Right forelimb (tissue), 1 donor: ENCODE data around the gene GDF7.

Source experiments
- DNase-seq: peaks from one replicate; pipeline ENCODE4 v3.0.0-alpha.2; 2018

Gene GDF7

DNA sequence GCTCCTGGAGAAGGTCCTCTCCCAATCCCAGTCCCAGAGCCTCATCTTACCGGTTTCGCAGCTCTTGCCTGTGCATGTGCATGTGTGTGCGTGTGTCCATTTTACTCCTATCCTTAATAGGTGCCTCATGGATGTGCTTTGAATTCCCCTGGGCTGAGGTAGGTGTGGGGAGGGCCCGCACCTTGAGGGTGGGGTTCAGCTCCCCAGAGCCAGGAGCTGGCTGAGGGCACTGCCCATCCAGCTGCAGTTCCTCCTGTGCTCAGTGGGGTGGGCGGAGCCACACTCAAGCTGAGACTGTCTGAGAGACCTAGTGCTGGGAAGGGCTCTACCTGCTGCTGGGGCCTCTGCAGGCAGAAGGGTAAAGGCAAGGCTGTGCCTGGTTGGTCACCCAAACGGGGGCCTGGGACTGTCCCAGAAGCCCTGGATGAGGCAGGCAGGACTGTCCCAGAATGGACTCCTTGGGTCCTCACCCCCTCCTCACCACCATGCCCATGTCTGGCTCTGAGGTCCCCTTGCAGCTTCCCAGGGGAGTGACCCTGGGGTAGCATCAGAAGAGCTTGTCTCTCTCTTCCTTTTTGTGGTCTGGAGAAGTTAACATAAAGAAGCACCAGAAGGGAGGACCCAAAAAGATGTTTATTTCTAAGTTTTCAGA is 8.9 kb downstream of the GDF7 start:
- DNase-seq, result no peak

- no peak for DNase-seq
Measured at GRCh38 chr2:20676353-20677215, 9.6 kb downstream of the GDF7 start.

DNA sequence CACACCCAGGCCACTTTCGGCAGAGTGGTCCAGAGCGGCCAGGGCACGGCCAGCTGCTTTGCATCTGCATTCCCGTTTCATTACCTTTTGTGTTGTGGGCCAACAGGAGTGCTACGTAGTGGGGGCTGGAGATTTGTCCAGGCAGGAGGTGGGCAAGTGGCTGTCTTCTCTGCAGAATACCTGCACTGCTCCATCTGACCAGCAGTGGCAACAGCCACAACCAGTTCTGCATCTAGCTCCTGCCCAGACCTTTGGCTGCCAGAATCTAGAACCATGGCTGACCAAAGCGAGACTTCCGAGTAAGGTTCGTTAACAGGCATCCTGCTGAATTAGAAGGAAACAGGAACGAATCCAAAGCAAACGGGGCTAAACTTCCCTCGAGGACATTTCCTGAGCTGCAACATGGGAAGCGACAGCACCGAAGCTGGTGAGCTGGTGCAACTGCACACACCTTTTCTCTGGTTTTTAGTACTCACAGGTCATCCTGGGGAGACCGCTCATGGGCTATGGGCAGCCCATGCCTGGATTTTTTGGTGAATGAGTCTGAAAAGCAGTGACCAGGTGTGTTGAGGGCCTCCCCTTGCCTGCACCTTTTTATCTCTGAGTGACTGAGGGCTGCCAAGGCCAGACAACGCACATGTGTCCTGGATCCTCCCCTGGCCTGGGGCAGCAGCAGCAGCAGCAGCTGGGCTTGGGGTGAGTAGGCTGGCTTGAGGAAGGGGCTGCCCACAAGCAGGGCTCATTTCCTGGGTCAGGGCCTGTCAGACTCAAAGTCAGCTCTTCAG is 10.5 kb downstream of the GDF7 start:
- DNase-seq, result no peak

- DNase-seq, result no peak
Measured at GRCh38 chr2:20678086-20678395, 11.1 kb downstream of the GDF7 start.

DNA sequence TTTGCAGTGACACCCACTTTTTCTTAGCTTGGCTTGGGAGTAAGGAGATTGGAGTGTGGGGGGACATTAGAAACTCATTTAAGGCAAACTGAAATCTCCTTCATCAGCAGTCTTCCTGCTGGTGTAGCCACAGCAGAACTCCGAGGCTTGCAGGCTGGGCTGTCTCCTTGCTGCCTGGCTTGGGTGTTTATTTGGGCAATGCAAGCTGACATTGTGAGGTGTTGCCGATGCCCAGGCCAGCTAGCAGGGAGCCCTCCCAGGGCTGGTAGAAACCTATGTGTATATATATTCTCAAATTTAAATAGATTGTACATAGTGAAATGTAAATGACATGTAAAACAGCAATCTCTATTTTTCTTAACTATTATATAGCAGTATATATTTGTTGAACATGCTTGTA is 11.8 kb downstream of the GDF7 start:
- DNase-seq, result no peak

DNA sequence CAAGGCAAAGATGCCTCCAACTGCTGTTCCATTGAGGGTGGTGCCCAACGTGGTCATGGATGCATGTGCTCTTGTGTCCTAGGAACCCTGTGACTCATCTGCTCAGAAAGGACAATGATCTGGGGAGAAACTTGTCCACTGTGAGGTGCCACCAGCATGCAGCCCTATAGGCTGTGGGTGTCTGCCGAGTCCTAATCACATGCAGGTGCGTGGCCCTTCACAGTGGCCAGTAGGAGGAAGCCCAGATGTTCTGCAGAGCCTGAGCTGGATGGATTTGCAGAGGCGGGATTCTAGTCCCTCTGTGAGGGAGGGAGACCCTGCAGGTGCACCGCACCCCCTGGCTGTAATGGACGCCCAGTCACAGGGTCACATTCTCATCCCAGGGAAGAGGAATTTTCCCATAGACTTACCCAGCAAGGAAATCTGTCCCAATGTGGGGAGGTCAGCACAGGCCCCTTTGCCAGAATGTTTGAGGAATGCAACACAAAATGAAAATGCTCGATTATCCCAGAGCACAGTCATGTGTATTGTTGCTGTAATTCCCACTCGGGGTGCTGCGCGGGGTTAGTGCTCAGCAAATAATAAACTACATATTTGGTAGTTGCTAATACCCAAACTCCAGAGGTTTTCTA is 13.9 kb downstream of the GDF7 start:
- no peak for DNase-seq

DNA sequence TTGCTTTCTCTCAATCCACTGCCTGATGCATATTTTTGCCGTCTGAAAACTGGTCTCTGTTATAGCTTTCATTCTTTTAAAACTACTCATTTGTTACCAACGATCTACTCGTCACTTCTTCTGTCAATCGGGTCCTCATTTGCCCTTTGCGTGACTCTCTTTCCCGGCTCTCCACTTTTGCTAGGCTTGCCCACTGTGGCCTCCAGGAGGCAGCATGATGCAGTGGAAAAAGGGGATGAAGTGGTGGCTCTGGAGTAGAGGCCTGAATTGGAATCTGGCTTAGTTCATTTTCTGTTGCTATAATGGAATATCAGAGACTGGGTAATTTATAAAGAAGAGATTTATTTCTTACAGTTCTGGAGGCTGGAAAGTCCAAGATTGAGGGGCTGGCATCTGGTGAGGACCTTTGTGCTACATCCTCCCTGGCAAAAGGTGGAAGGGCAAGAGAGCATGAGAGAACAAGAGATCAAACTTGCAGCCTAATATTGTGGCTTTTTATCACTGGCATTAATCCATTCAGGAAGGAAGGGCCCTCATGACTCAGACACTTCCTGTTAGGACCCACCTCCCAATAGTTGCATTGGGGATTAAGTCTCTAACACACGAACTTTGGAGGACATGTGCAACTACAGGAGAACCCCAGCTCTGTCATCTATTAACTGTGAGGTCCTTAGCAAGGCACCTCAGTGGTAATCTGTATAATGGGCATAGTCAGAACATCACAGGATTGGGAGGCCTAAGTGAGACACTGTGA is 15.4 kb downstream of the GDF7 start:
- DNase-seq, result no peak

DNA sequence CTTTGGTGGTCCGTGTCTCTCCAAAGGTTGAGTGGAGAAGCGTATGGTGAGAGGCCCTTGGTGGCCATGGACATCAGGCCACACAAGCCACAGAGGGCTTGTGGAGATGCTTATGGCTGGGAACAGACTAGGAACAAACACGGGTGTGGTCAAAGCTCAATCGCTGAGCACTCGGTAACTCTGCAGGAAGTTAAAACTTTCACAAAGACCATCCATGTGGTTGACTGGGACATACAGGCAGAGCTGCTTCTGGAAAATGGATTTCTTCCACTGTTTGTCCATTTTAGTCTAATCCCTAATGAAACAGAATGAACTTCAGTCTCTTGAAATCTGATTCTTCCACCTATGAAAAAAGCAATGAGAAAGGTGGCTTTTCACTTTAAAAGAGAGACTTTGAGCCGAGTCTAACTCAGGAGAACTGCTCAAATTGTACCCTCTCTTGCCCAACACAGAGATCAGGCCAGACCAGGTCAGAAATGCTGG is 17.7 kb downstream of the GDF7 start:
- DNase-seq, result no peak

- no peak for DNase-seq
Measured at GRCh38 chr2:20687260-20687832, 20.4 kb downstream of the GDF7 start.

GRCh38 chr2:20689428-20690264 is 22.7 kb downstream of the GDF7 start:
- DNase-seq, result no peak

GRCh38 chr2:20691076-20691734 is 24.3 kb downstream of the GDF7 start:
- no peak for DNase-seq

DNA sequence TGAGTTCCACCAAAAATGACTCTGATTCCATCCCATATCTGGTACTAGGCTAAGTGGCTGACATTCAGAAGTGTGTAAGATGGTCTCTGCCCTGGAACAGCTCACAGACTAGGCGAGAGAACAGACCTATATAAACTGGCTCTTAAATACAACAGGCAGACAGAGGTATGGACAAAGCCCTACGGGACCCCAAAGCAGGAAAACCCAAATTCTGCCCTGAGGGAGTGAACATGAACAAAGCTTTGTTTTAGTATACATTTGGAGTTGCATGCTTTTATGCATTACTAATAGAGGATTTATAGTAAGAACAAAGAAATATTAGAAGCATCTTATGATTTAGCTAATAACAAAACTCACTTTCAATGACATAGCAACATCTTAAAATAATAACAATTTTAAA is 25.1 kb downstream of the GDF7 start:
- no peak for DNase-seq

DNA sequence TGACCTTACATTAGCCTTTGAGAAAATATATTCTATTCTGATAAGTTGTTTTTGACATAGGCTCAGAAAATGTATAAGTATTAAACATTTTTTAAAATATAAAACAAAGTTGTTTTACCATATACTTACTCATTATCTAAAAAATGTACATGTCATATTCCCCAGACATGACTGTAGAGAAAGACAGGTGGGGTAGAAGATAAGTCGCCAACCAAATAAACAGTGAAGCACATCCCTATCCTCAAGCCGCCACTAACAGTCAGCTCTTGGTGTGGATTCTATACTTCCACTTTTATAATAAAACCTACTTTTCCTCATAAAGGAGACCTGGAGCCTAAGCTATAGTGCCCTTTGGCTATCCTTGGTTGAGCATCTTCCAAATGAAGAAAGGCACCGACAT is 26.4 kb downstream of the GDF7 start:
- DNase-seq, result no peak

DNA sequence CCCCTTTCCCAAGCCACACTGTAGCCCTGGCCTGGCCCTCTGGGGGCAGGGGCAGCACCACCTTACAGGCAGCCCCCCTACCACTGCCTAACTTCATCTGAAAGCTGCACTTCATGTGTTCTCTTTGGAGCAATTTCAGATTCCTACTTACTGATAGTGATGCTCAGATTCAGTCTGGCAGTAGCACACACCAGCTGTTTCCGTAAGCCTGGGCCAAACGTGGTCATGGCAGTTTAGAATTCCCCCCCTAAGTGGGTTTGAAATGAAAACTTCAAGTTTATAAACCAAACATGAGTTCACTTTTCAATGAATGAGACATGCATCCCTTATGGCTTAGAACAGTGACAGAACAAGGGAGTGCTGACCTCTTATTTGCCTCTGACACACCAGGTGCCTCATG is 29.4 kb downstream of the GDF7 start:
- no peak for DNase-seq

DNA sequence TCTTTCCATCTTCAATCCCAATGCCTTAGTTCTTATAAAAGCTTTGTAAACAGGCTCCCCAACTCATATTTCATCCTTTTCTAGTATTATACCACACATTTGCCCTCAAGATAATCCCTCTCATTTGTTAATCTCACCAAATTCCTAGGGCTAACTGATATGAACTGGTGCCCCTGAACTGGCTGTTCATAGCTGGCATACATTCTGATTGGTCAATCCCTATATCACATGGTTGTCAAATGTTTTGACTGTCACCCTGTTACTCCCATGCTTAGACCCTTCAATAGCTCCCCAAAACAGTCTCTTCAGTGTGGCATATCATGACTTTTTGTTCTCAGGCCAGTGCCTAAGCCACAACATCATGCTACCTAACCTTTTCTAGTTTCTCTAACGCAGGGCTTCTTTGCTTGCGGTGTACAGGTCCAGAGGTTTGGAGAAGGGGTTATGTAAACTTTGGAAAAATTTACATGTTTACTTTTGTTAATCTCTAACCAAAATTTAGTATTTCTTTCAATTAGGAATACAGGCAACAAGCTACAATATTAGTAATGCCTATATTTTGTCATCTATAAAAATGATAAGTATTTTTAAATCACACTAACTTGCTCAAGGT is 30.5 kb downstream of the GDF7 start:
- no peak for DNase-seq

DNA sequence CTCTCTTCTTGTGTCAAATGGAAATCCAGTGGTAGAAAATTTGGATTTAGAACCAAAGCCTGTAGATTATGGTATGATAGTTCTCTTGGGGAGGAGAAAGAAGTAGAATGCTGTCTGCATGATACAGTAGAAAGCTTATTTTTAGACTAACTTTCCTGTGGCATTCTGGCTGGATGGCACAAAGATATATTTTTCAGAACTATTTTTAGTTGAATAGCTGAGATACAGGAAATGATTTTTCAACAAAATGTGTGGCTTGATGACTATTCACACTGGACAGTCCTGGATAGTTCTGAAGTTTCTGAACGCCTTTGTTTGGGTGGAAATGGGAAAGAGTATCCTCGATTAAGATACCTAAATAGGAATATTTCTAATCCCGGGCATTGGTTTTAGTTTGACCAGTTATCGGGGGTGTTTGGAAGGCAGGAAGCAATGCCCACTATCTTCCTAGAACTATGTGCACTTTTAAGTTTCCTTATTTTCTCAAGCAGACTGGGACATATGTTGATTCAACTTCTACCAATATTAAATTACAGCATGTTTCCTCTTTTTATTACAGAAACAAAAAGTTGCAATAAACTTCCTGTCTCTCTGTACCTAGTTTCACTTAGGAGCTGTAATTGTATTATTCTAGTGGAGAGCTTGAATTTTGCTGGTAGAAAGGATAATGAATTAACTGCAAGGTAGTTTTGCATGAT is 32.1 kb downstream of the GDF7 start:
- no peak for DNase-seq

DNA sequence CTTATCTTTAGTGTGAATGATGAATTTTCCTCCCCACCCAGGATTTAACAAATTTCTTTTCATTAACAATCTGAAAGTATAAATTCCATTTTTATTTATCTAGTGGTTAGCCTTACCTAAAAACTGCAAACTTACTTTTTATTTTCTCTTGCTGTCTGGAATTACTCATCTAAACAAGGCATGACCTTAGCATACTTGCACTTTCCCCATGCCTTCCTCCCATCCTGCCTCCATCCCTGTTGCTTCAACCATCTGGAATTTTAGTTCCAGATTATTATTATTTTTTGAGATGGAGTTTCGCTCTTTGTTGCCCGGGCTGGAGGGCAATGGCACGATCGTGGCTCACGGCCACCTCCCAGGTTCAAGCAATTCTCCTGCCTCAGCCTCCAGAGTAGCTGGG is 35.6 kb downstream of the GDF7 start:
- no peak for DNase-seq

DNA sequence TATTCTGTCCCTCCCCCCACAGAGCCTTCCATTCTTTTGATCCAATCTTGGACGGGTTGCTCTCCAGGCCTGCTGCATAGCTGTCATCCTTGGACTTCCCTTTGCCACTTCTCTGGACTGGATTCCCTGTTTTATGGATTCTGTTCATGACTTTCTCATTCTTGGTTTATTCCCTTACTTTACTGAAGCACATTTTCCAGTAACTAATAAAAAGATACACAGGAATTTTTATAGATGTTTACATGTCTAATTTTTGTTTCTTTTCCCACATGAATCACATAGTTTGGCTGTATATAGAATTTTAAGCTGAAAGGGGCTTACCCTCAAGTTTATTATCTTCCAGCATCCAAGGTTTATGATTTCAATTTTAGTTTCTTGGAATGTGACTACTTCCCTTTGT is 37.9 kb downstream of the GDF7 start:
- DNase-seq, result no peak

DNA sequence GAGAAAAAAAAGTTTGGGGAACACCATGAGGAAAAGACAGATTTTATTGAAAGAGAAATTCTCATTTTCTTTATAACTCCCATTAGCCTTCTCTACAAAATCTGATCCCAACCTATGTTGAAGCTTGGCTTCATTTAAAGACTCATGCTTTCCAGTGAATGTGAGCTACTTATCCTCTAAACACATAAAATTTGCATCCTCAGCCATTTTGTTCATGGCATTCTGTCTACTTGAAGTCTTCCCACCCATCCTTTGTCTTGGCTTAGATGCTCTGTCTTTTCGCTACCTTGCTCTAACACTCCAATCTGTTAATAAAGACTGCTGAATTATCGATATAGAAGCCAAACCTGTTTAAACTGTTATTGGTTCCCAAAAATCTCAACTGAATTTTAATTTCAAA is 39.3 kb downstream of the GDF7 start:
- no peak for DNase-seq

DNA sequence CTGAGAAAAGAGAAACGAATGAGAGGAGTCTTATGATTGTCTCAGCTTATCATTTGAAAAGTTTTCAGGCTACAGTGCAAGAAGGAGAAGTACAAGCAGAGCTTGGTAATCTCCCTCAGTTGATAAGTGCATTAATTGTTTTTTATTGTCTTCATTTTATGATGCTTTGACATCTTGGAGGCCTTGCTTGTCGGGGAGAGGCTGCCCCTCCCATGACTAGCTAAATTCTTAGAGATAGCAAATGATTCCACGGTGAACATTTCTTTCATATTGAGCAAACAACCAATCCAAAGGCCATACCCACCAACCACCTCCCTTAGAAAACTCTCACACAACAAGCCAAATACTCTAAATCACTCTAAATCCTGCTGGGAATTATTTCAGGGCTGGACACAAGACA is 39.8 kb downstream of the GDF7 start:
- no peak for DNase-seq
